Dedifferentiated amniotic fluid mesenchymal stem cell (primary cell): ENCODE measurements around the gene FBXW7.

Experiments
- DNase-seq: peaks from one replicate; pipeline ENCODE4 v3.0.0-alpha.2; 2016; ENCODE audit errors: extremely low spot score

The FBXW7 gene

GRCh38 chr4:152510349-152511147 lies 25.3 kb downstream of the FBXW7 start:
- no peak for DNase-seq

GRCh38 chr4:152509595-152510225 lies 26.2 kb downstream of the FBXW7 start:
- DNase-seq: no peak

GRCh38 chr4:152508818-152509217 lies 27.1 kb downstream of the FBXW7 start:
- no peak for DNase-seq

GRCh38 chr4:152508386-152508785 lies 27.5 kb downstream of the FBXW7 start:
- no peak for DNase-seq

GRCh38 chr4:152503653-152504290 lies 32.1 kb downstream of the FBXW7 start:
- no peak for DNase-seq

GRCh38 chr4:152501846-152502536 lies 33.9 kb downstream of the FBXW7 start:
- no peak for DNase-seq

GRCh38 chr4:152500800-152501434 lies 35.0 kb downstream of the FBXW7 start:
- peak; percentile 92 for DNase-seq

GRCh38 chr4:152500275-152500674 lies 35.6 kb downstream of the FBXW7 start:
- no peak for DNase-seq

GRCh38 chr4:152499344-152499743 lies 36.5 kb downstream of the FBXW7 start:
- DNase-seq: no peak

- no peak for DNase-seq
Observed at GRCh38 chr4:152494020-152494419, 41.9 kb downstream of the FBXW7 start.

- DNase-seq: no peak
Observed at GRCh38 chr4:152488246-152488645, 47.6 kb downstream of the FBXW7 start.

GRCh38 chr4:152486429-152487389 lies 49.2 kb downstream of the FBXW7 start:
- DNase-seq: no peak

- peak; percentile 59 for DNase-seq
Observed at GRCh38 chr4:152485726-152486276, 50.1 kb downstream of the FBXW7 start.

GRCh38 chr4:152482211-152482610 lies 53.7 kb downstream of the FBXW7 start:
- DNase-seq: no peak

- DNase-seq: no peak
Observed at GRCh38 chr4:152480901-152481300, 55.0 kb downstream of the FBXW7 start.

- DNase-seq: no peak
Observed at GRCh38 chr4:152480326-152480725, 55.6 kb downstream of the FBXW7 start.

- DNase-seq: no peak
Observed at GRCh38 chr4:152479428-152480026, 56.4 kb downstream of the FBXW7 start.

GRCh38 chr4:152478461-152479237 lies 57.2 kb downstream of the FBXW7 start:
- DNase-seq: no peak

- no peak for DNase-seq
Observed at GRCh38 chr4:152476796-152477195, 59.1 kb downstream of the FBXW7 start.
